ENCODE data around the gene MYLK. TPM values are rescaled to one million over a fixed set of nuclear protein-coding genes. Genes with fewer than 3 reads are reported as not detected.

Gene MYLK
- total RNA-seq, 1 donor from 2014 or later, result 2.6 TPM

DNA sequence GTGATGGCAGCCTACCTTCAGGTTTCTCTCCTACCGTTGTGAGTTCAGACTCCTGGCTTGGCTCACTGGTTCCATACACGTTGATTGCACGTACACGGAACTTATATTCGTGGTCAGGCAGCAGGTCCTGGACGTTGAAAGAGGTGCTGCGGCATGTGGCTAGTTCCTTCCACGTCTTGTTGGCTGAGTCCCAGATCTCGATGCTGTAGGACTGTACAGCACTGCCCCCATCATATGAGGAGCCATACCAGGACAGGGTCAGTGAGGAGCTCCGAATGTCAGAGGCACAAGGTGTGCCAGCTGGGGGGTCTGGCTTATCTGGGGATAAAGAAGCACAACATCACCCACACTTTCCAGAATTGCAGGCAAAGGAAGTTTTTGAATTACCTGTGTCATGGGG, 227.0 kb downstream of the MYLK start:
- no peak for TF ChIP-seq CTCF (IDR thresholded peaks at IDR 0.05; ENCODE audit: insufficient read depth, low read length, severe bottlenecking)
- Histone ChIP-seq H3K36me3 (ENCODE audit: control insufficient read depth, insufficient read depth, low read length) (peaks cover 2% of the 10 kb centered on the region), H3K4me3 (ENCODE audit: low read depth, low read length) (no peak overlapping the region), H3K27me3 (ENCODE audit: control insufficient read depth, insufficient read depth, low read length) (no peaks in the 10 kb centered on the region)
- DNase-seq (ENCODE audit: low read depth) (no peak), FAIRE-seq (peak; percentile 43)

GRCh38 chr3:123656691-123657090, 227.4 kb downstream of the MYLK start:
- Histone ChIP-seq H3K36me3 (ENCODE audit: control insufficient read depth, insufficient read depth, low read length) (peaks cover 2% of the 10 kb centered on the region), H3K27me3 (ENCODE audit: control insufficient read depth, insufficient read depth, low read length) (no peaks in the 10 kb centered on the region), H3K4me3 (ENCODE audit: low read depth, low read length) (no peak overlapping the region)
- no peak for FAIRE-seq
- TF ChIP-seq CTCF (IDR thresholded peaks at IDR 0.05; ENCODE audit: insufficient read depth, low read length, severe bottlenecking), result peak; percentile 11
- DNase-seq (ENCODE audit: low read depth), result no peak

- no peak overlapping the region for H3K4me3 ChIP-seq (ENCODE audit: low read depth, low read length)
- FAIRE-seq (peak; percentile 7), DNase-seq (ENCODE audit: low read depth) (no peak)
- peaks cover 2% of the 10 kb centered on the region for H3K36me3 ChIP-seq (ENCODE audit: control insufficient read depth, insufficient read depth, low read length)
- H3K27me3 ChIP-seq (ENCODE audit: control insufficient read depth, insufficient read depth, low read length), result no peaks in the 10 kb centered on the region
- no peak for TF ChIP-seq CTCF (IDR thresholded peaks at IDR 0.05; ENCODE audit: insufficient read depth, low read length, severe bottlenecking)
These were observed 227.9 kb downstream of the MYLK start for GRCh38 chr3:123656274-123656673.

DNA sequence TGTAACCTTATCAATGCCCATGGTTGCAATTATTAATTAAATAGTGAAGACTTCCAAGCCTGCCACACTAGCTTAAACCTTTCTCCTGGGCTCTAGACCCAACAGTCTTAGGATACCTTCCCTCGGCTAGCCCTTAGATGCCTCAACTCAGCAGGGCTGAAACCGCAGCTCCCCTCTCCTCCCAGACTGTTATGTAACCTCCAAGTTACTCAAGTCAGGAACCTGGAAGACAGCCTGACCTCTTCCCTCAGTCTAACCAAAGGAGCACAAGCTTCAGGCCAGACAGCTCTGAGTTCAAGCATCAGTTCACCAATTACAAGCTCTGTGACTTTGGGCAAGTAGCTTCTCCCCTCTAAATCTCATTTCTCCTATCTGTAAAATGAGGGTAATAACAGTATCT, 228.7 kb downstream of the MYLK start:
- FAIRE-seq (no peak), DNase-seq (ENCODE audit: low read depth) (no peak)
- TF ChIP-seq CTCF (IDR thresholded peaks at IDR 0.05; ENCODE audit: insufficient read depth, low read length, severe bottlenecking), result no peak

DNA sequence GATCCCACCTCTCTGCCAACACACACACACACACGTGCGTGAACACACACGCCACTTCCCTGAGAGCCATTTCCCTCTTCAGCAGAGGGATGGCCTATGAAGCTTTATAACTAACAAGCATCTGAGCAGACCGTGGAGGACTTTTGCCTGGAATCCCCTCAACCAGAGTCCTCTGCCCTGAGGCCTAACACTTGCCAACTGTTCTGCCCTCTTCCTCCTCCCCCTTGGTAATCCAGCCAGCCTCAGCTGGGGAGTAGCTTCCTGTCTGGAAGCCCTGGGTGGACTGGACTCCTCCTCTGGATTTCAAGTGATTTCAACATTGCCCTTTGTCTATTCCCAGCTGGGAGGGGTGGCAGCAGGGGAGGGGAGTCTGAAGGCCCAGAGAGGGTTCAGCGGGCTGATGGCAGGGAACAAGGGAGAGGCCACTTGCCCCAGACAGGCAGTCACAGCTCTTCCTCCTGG, 230.9 kb downstream of the MYLK start:
- no peak for TF ChIP-seq CTCF (IDR thresholded peaks at IDR 0.05; ENCODE audit: insufficient read depth, low read length, severe bottlenecking)
- Histone ChIP-seq H3K27me3 (ENCODE audit: control insufficient read depth, insufficient read depth, low read length) (no peaks in the 10 kb centered on the region), H3K36me3 (ENCODE audit: control insufficient read depth, insufficient read depth, low read length) (peaks cover 5% of the 10 kb centered on the region), H3K4me3 (ENCODE audit: low read depth, low read length) (no peak overlapping the region)
- peak; percentile 40 for FAIRE-seq
- DNase-seq (ENCODE audit: low read depth), result peak; percentile 35

More for the DNA sequence above, 228.7 kb downstream of the MYLK start:
- no peak overlapping the region for H3K4me3 ChIP-seq (ENCODE audit: low read depth, low read length)
- no peaks in the 10 kb centered on the region for H3K27me3 ChIP-seq (ENCODE audit: control insufficient read depth, insufficient read depth, low read length)
- H3K36me3 ChIP-seq (ENCODE audit: control insufficient read depth, insufficient read depth, low read length), result peaks cover 2% of the 10 kb centered on the region

- DNase-seq (ENCODE audit: low read depth), result peak; percentile 40
- Histone ChIP-seq H3K27me3 (ENCODE audit: control insufficient read depth, insufficient read depth, low read length) (no peaks in the 10 kb centered on the region), H3K36me3 (ENCODE audit: control insufficient read depth, insufficient read depth, low read length) (peaks cover 5% of the 10 kb centered on the region), H3K4me3 (ENCODE audit: low read depth, low read length) (no peak overlapping the region)
- peak; percentile 96 for TF ChIP-seq CTCF (IDR thresholded peaks at IDR 0.05; ENCODE audit: insufficient read depth, low read length, severe bottlenecking)
- FAIRE-seq, result peak; percentile 85
These were observed 231.7 kb downstream of the MYLK start for GRCh38 chr3:123652342-123652984.

All from bronchial epithelial cell (primary cell).